HG02798 (cell line): Measurements from ENCODE around the gene HOTAIR.

Experiments
- ATAC-seq: cut with Tn5 transposase; IDR thresholded peaks from one replicate; pipeline ENCODE4 v1.9.1; 2021; ENCODE audit warnings: mild to moderate bottlenecking; ENCODE audit not compliant: unreplicated experiment, poor library complexity

HOTAIR gene

DNA sequence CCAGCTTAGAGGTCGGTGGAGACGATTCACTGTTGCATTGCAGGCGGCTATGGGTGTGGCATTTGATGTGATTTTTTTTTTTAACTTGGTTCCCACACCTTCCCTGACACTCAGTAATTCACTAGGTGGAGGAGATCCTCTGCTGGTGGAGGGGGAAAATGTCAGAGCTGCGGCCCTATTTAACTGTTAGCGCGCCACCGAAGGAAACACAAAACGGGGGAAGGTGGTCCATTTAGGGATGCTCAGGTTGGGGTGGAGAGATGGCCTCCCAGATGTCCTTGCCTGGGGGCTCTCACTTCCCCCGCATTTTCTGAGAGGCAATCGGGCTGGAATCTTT is 24.3 kb downstream of the HOTAIR start:
- no peak for ATAC-seq

DNA sequence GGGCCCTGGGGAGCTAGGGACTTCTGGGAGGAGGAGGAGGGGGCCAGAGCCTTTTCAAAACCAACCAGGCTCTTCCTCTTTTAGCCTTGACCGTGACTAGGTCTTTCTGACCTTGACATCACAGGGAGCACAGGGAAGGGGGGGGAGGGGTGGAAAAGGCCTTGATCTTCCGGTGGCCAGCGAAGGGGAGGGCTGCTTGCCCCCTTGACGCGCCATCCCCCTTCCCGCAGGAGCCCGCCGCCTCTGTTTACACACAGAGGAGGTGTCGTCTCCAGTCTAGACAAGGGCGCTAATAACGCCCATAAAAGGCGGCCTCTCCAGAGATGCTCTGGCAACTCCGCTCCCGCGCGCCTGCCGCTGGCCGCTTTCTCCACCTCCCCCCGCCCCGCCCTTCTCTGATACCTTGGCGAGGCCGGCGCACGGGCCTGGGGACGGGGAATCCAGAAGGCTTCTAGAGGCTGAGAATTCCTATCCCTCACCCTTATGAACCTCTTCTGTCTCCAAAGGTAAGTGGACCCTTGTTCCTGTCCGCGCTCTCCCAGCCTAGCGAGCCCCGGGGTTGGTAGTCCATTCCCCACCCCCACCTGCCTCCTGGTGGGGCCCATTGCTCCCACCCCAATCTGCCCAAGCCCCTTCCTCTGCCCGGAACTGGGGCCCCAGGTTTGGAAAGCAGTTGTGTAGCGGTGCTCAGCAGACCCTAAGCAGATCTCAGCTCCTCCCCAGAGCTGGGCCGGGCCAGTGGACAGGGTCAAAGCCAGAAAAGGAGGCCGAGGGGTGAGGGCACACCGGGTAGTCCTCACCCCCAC is 24.9 kb downstream of the HOTAIR start:
- ATAC-seq, result no peak

DNA sequence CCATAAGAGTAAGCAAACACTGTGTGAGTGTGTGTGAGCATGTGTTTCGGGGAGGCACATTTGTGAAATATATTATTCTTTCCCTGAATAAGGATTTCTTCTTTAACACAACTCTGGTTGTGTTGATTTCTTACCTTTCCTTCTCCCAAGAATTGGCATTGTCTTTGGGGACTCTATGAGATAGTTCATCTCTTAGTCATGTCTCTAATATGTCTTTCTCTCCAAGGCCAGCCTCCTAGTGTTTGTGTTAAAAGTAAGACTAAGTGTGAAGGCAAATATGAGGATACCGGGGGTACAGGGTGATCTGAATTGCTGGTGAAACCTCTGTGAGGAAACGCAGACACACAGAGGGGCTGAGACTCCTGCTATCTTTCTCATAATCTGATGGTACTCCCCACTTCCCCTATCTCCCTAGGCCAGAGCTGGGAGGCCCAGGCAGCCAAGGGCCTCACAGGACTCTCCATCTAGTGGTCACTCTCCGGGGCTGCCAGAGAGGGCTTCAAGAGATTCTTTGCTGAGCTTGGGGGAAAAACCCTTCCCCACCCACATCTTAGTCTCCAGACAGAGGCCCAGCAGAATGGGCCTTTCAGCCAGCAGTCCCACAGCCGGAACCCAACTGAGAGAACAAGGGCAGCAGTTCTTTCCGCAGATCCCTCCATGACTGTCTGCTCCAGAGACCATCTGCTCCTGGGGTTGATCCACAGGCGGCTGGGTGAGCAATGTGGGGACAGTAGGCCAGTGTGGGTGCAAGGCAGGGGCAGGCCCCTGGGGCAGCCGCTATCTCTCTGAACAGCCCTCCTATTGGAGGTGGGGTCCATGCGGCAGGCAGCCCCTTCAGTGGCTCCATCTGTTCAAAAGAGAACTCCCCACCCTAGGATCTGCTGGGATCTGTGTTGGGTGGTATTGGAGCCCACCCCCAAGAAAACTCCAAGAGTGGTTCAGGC is 25.8 kb downstream of the HOTAIR start:
- no peak for ATAC-seq

- ATAC-seq, result no peak
Observed at GRCh38 chr12:53947743-53948142, 27.0 kb downstream of the HOTAIR start.

DNA sequence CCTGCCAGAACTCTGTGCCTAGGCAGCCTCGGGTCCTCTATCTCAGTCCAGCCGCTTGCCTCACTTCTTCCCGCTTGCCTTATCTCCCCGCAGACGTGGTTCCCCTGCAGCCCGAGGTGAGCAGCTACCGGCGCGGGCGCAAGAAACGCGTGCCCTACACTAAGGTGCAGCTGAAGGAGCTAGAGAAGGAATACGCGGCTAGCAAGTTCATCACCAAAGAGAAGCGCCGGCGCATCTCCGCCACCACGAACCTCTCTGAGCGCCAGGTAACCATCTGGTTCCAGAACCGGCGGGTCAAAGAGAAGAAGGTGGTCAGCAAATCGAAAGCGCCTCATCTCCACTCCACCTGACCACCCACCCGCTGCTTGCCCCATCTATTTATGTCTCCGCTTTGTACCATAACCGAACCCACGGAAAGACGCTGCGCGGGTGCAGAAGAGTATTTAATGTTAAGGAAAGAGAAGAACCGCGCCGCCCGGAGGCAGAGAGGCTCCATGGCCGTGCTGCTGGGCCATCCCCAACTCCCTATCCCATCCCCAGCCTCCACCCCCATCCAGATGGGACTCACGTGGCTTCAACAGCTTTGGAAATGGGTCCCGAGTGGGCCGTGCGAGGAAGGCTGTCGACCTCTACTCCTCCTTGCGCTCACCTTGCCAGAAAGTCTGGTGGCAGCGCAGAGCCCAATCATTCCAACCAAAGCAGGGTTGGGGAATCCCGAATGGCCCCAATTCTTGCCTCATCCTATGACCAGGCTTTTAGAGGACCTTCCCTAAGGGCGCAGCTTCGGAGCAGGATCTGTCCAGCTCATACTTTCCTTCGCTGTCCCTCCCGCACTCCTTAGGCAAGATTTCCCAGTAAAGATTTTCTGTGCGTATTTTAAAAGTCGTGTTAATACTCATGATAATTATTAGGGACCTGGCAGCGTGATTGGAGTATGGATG is 29.6 kb downstream of the HOTAIR start:
- no peak for ATAC-seq

- ATAC-seq, result no peak
Observed at GRCh38 chr12:53944209-53944608, 30.5 kb downstream of the HOTAIR start.

- ATAC-seq, result no peak
Observed at GRCh38 chr12:53942467-53942997, 32.2 kb downstream of the HOTAIR start.

DNA sequence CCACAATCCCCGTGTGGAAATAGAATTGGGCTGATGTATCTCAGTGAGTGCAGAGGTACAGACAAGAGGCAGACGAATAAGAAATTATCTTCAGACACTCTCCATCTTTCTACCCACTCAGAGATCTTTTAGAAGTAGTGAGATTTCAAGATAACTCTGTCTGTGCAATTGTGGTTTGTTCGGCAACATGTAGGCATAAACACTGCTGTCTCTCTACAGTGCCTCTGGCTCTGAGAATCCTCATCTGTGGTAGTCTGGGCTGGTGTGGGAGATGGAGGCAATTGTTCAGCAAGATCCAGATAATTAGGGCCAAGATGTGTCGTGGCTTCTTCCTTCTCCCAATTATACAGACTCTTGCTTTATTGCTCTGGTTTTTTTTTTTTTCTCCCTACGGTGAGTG is 33.0 kb downstream of the HOTAIR start:
- no peak for ATAC-seq

- ATAC-seq, result no peak
Observed at GRCh38 chr12:53941187-53941586, 33.6 kb downstream of the HOTAIR start.

- ATAC-seq, result no peak
Observed at GRCh38 chr12:53940443-53941014, 34.2 kb downstream of the HOTAIR start.

DNA sequence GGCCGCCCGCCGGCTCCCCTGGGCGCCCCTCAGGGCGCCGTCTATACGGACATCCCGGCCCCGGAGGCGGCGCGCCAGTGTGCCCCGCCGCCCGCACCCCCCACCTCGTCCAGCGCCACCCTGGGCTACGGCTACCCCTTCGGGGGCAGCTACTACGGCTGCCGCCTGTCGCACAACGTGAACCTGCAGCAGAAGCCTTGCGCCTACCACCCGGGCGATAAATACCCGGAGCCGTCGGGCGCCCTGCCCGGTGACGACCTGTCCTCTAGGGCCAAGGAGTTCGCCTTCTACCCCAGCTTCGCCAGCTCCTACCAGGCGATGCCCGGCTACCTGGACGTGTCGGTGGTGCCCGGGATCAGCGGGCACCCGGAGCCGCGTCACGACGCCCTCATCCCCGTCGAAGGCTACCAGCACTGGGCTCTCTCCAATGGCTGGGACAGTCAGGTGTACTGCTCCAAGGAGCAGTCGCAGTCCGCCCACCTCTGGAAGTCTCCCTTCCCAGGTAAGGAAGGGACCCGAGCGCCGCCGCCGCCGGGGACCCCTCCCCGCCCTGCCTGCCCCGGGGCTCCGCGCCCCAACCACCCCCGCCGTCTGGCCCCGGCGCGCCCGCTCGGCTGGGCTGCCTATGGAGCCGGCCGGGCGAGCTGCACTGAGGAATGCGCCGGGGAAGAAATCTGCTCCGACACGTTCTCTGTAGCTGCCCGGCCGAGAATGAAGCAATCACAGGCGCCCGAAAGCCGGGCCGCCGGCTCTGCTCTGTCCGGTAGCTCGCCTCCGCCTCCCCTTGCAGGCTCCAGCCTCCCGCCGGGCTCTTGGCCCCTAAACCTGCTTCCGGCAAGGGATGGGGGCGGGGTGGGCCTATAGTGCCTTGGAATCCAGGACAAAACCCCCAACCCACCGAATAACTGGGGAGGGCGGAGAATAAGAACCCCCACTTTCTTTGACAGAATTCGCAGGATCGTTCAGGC is 35.3 kb downstream of the HOTAIR start:
- ATAC-seq, result no peak

- no peak for ATAC-seq
Observed at GRCh38 chr12:53938326-53939140, 36.2 kb downstream of the HOTAIR start, which contains the start of gene HOXC13. Gene HOXC13 (plus strand): TSS chr12:53938831. CDS start chr12:53938907, 76 bp downstream.

GRCh38 chr12:53937596-53938325 is 37.0 kb downstream of the HOTAIR start:
- no peak for ATAC-seq

DNA sequence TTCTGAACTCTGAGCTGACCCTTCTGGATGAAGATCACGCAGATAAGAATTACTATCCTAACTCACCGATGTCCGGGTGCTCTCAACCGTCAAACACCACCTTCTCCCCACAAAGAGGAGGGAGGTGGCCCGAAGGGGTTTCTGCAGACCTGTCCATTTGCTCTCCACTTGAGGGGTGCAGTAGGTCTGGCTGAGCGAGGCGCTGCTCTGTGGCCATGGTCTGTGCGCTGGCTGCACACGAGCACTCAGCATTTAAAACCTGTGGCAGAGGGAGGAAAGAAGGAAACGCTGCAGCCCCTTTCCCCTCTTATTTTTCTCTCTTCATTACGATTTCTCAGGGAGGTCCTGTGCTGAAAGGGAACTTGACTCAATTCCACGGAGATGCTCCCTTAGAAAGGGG is 37.7 kb downstream of the HOTAIR start:
- ATAC-seq, result no peak

GRCh38 chr12:53935383-53936341 is 39.1 kb downstream of the HOTAIR start:
- ATAC-seq, result no peak

- ATAC-seq, result no peak
Observed at GRCh38 chr12:53932915-53933314, 41.8 kb downstream of the HOTAIR start.
